Measurements from ENCODE around the gene CYP8B1. TPM values are rescaled to one million over a fixed set of nuclear protein-coding genes. Genes with fewer than 3 reads are reported as not detected.

Gene CYP8B1
- total RNA-seq, 1 experiment from 2014 or later = not detected

DNA sequence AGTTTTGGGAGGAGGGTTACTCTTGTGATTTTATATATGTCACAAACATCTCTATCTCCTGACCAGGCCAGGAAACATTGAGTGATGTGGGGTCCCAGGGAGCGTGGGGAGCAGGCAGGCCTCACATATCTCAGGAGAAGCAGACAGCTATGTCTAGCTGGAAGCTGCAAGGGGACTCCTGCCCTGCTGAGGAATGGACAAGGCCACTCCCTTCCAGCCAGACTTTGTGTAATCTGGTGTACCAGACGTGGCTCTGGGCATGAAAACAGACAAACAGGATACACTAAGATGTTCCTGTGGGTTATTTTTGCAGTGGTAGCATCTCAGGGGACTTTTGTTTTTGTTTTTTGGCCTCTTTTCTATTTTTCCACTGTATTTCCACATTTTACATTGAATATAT lies 23.2 kb downstream of the CYP8B1 start:
- H3K36me3 ChIP-seq (ENCODE audit: control insufficient read depth, insufficient read depth, low read length) = no peaks in the 10 kb centered on the region
- intact Hi-C loops (cut with micrococcal nuclease; ENCODE audit: unreplicated experiment) = no loop called here
- DNase-seq = no peak
- peaks cover 6% of the 10 kb centered on the region for H3K4me1 Mint-ChIP-seq (ENCODE audit: low read depth, unreplicated experiment)
- peaks cover 9% of the 10 kb centered on the region; the same call in 1 of the 2 replicates for H3K4me1 ChIP-seq
- no peak overlapping the region for H3K27ac Mint-ChIP-seq (ENCODE audit: unreplicated experiment)
- TF ChIP-seq, protein P1, sequence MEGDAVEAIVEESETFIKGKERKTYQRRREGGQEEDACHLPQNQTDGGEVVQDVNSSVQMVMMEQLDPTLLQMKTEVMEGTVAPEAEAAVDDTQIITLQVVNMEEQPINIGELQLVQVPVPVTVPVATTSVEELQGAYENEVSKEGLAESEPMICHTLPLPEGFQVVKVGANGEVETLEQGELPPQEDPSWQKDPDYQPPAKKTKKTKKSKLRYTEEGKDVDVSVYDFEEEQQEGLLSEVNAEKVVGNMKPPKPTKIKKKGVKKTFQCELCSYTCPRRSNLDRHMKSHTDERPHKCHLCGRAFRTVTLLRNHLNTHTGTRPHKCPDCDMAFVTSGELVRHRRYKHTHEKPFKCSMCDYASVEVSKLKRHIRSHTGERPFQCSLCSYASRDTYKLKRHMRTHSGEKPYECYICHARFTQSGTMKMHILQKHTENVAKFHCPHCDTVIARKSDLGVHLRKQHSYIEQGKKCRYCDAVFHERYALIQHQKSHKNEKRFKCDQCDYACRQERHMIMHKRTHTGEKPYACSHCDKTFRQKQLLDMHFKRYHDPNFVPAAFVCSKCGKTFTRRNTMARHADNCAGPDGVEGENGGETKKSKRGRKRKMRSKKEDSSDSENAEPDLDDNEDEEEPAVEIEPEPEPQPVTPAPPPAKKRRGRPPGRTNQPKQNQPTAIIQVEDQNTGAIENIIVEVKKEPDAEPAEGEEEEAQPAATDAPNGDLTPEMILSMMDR (IDR thresholded peaks at IDR 0.05; ENCODE audit: insufficient read depth in 1 of 2, low read depth in 1 of 2, low read length in 1 of 2, severe bottlenecking in 1 of 2, unreplicated experiment in 1 of 2) = no peak
- POLR2A ChIA-PET = no interaction called here
- H3K4me3 Mint-ChIP-seq (ENCODE audit: unreplicated experiment) = no peak overlapping the region
- H3K9me3 ChIP-seq = no peaks in the 10 kb centered on the region
- no peaks in the 10 kb centered on the region for H3K9me3 Mint-ChIP-seq (ENCODE audit: unreplicated experiment)
- CTCF ChIA-PET = interaction anchor here (0.6 to 2.3 kb wide), 2 partner anchors 13 to 345 kb away, joined by 3 to 8 read pairs; no protein-coding TSS in a partner anchor
- H3K36me3 Mint-ChIP-seq (ENCODE audit: insufficient read depth, unreplicated experiment) = no peaks in the 10 kb centered on the region
- no peaks in the 10 kb centered on the region for H3K27me3 ChIP-seq (replicated peaks; ENCODE audit: control insufficient read depth, insufficient read depth, low read length)
- BruUV-seq (replicated peaks) = no TSS peak
- H3K4me3 ChIP-seq (ENCODE audit: low read depth, low read length) = no peak overlapping the region
- H3K27me3 Mint-ChIP-seq (ENCODE audit: insufficient read depth, unreplicated experiment) = peaks cover 3% of the 10 kb centered on the region

GRCh38 chr3:42851228-42851834 lies 24.3 kb downstream of the CYP8B1 start:
- H3K4me1 Mint-ChIP-seq (ENCODE audit: low read depth, unreplicated experiment) = peaks cover 6% of the 10 kb centered on the region
- no peaks in the 10 kb centered on the region for H3K36me3 Mint-ChIP-seq (ENCODE audit: insufficient read depth, unreplicated experiment)
- H3K9me3 Mint-ChIP-seq (ENCODE audit: unreplicated experiment) = no peaks in the 10 kb centered on the region
- peaks cover 3% of the 10 kb centered on the region for H3K27me3 Mint-ChIP-seq (ENCODE audit: insufficient read depth, unreplicated experiment)
- BruUV-seq (replicated peaks) = no TSS peak
- H3K9me3 ChIP-seq = no peaks in the 10 kb centered on the region
- ChIA-PET CTCF (interaction anchor here (2.3 kb wide), 1 partner anchor 12 kb away, joined by 8 read pairs; no protein-coding TSS in a partner anchor), POLR2A (no interaction called here)
- H3K36me3 ChIP-seq (ENCODE audit: control insufficient read depth, insufficient read depth, low read length) = no peaks in the 10 kb centered on the region
- H3K27ac Mint-ChIP-seq (ENCODE audit: unreplicated experiment) = no peak overlapping the region
- intact Hi-C loops (cut with micrococcal nuclease; ENCODE audit: unreplicated experiment) = no loop called here
- H3K4me3 Mint-ChIP-seq (ENCODE audit: unreplicated experiment) = no peak overlapping the region
- no peaks in the 10 kb centered on the region for H3K27me3 ChIP-seq (replicated peaks; ENCODE audit: control insufficient read depth, insufficient read depth, low read length)
- no peak overlapping the region for H3K4me3 ChIP-seq (ENCODE audit: low read depth, low read length)
- peaks cover 9% of the 10 kb centered on the region; the same call in 1 of the 2 replicates for H3K4me1 ChIP-seq
- DNase-seq = no peak
- TF ChIP-seq, protein P1 (IDR thresholded peaks at IDR 0.05; ENCODE audit: insufficient read depth in 1 of 2, low read depth in 1 of 2, low read length in 1 of 2, severe bottlenecking in 1 of 2, unreplicated experiment in 1 of 2) = no peak

DNA sequence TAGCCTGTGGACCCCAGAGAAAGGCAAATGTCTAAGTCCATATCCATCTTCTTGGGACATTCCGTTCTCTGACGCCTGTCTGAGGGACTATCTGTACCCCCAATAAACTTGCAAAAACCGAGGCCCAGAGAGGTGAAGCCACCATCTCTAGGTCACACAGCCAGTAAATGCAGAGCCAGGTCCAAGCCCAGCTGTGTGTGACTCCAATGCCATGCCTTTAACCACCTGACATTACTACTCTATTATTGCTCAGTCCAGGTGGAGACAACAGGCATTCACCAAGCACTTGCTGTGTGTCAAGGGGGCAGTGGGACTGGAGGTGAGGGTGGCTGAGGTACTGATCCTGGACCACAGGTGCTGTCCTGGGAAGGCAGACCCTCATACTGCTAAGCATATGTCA lies 25.4 kb downstream of the CYP8B1 start:
- no peaks in the 10 kb centered on the region for H3K9me3 Mint-ChIP-seq (ENCODE audit: unreplicated experiment)
- Histone ChIP-seq H3K27me3 (replicated peaks; ENCODE audit: control insufficient read depth, insufficient read depth, low read length) (no peaks in the 10 kb centered on the region), H3K4me3 (ENCODE audit: low read depth, low read length) (no peak overlapping the region), H3K4me1 (no peaks in the 10 kb centered on the region), H3K9me3 (no peaks in the 10 kb centered on the region), H3K36me3 (ENCODE audit: control insufficient read depth, insufficient read depth, low read length) (no peaks in the 10 kb centered on the region)
- H3K4me1 Mint-ChIP-seq (ENCODE audit: low read depth, unreplicated experiment) = peaks cover 2% of the 10 kb centered on the region
- no peak for DNase-seq
- POLR2A ChIA-PET = no interaction called here
- intact Hi-C loops (cut with micrococcal nuclease; ENCODE audit: unreplicated experiment) = no loop called here
- H3K27ac Mint-ChIP-seq (ENCODE audit: unreplicated experiment) = no peak overlapping the region
- no TSS peak for BruUV-seq (replicated peaks)
- peaks cover 3% of the 10 kb centered on the region for H3K27me3 Mint-ChIP-seq (ENCODE audit: insufficient read depth, unreplicated experiment)
- TF ChIP-seq, protein P1 (IDR thresholded peaks at IDR 0.05; ENCODE audit: insufficient read depth in 1 of 2, low read depth in 1 of 2, low read length in 1 of 2, severe bottlenecking in 1 of 2, unreplicated experiment in 1 of 2) = no peak
- no peak overlapping the region for H3K4me3 Mint-ChIP-seq (ENCODE audit: unreplicated experiment)
- H3K36me3 Mint-ChIP-seq (ENCODE audit: insufficient read depth, unreplicated experiment) = no peaks in the 10 kb centered on the region
- CTCF ChIA-PET = interaction anchor here (2.3 kb wide), 1 partner anchor 11 kb away, joined by 8 read pairs; no protein-coding TSS in a partner anchor
